Measurements from ENCODE around the gene CFAP300. TPM values are rescaled to one million over a fixed set of nuclear protein-coding genes. Genes with fewer than 3 reads are reported as not detected.
A peak's percentile ranks its signal among the peaks of the same experiment; 100 is the strongest.

Gene CFAP300
- polyA plus RNA-seq, 1 of the 3 experiments (the other 2 are of a cell fraction): 1.5 TPM

DNA sequence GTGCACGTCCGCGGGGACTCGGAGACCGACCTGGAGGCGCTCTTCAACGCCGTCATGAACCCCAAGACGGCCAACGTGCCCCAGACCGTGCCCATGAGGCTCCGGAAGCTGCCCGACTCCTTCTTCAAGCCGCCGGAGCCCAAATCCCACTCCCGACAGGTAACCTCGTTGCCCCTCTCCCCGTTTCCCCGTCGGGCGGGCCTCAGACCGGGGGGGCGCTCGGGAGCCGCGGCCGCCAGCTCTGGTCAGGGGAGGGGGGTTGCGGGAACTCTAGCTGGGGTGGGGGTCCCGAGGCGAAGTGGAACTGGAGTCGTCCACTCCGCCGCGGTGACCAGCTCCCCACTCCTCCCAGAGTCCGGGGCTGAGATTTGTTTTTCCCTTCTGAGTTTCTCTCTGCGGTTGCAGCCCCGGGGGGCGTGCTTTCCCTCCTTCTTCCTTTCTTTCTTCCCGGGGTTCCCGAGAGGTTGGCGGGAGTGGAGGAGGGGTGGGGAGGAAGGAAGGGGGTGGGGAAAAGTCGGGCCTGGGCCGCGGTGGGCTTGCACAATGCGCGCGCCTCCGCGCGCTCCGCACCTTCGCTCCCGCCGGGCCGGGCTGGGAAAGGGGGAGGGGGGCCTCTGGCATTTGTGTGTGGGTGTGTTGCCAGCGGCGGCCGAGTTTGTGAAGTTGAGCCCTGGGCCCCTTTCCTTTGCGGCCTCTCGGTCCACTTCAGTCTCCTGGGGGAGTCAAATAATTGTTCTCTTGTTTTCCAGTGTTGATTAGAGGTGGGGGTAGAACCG is 64.0 kb downstream of the CFAP300 start (continued):
- TF ChIP-seq EZH2phosphoT487 (IDR thresholded peaks at IDR 0.05; ENCODE audit: borderline replicate concordance, low read depth) (no peak), FOXM1 (IDR thresholded peaks at IDR 0.05; ENCODE audit: low read depth) (no peak), POLR2AphosphoS5 (IDR thresholded peaks at IDR 0.05; ENCODE audit: low read depth, low read length) (no peak), NRF1 (IDR thresholded peaks at IDR 0.05; ENCODE audit: low read depth, low read length) (no peak), ZBTB33 (IDR thresholded peaks at IDR 0.05; ENCODE audit: borderline replicate concordance, low read depth) (no peak), FOXJ3 (CRISPR knock-in tag; IDR thresholded peaks at IDR 0.05) (no peak), GATA2 (CRISPR knock-in tag; IDR thresholded peaks at IDR 0.05) (no peak), MXI1 (IDR thresholded peaks at IDR 0.05; ENCODE audit: low read depth, low read length) (no peak), NFIC (IDR thresholded peaks at IDR 0.05; ENCODE audit: borderline replicate concordance) (no peak), RXRA (IDR thresholded peaks at IDR 0.05; ENCODE audit: borderline replicate concordance, low read depth) (no peak), RCOR1 (IDR thresholded peaks at IDR 0.05; ENCODE audit: low read length) (no peak), TAF1 (IDR thresholded peaks at IDR 0.05; ENCODE audit: borderline replicate concordance, low read depth, low read length) (peak; percentile 43; the same call in 1 of the 2 replicates), FOSL2 (IDR thresholded peaks at IDR 0.05; ENCODE audit: borderline replicate concordance, low read depth) (no peak), REST (IDR thresholded peaks at IDR 0.05; ENCODE audit: low read depth, low read length) (no peak), CHD2 (IDR thresholded peaks at IDR 0.05; ENCODE audit: low read length, partially characterized antibody) (no peak)
- TF ChIP-seq, protein P1, sequence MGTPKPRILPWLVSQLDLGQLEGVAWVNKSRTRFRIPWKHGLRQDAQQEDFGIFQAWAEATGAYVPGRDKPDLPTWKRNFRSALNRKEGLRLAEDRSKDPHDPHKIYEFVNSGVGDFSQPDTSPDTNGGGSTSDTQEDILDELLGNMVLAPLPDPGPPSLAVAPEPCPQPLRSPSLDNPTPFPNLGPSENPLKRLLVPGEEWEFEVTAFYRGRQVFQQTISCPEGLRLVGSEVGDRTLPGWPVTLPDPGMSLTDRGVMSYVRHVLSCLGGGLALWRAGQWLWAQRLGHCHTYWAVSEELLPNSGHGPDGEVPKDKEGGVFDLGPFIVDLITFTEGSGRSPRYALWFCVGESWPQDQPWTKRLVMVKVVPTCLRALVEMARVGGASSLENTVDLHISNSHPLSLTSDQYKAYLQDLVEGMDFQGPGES (IDR thresholded peaks at IDR 0.05; ENCODE audit: low read depth, low read length): no peak
- TF ChIP-seq, protein P2, sequence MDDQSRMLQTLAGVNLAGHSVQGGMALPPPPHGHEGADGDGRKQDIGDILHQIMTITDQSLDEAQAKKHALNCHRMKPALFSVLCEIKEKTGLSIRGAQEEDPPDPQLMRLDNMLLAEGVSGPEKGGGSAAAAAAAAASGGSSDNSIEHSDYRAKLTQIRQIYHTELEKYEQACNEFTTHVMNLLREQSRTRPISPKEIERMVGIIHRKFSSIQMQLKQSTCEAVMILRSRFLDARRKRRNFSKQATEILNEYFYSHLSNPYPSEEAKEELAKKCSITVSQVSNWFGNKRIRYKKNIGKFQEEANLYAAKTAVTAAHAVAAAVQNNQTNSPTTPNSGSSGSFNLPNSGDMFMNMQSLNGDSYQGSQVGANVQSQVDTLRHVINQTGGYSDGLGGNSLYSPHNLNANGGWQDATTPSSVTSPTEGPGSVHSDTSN (IDR thresholded peaks at IDR 0.05): peak; percentile 3; the same call in 1 of the 2 replicates
